RWPE1 (cell line): ENCODE results near the gene NMRK2.

Source experiments
- CTCF ChIA-PET: fragments of 350-600 bp; sonication (Branson Sonifier 250); formaldehyde crosslinking; extraction: SDS; loops from one replicate; lab custom pipeline; 2021; lab: Yijun Ruan, JAX
- POLR2A ChIA-PET: fragments of 400-600 bp; formaldehyde crosslinking; extraction: SDS; loops from one replicate; lab custom pipeline; 2020; ENCODE audit warnings: antibody characterized with exemption; ENCODE audit not compliant: low non-redundant PET; lab: Yijun Ruan, JAX
- DNase-seq: peaks from one replicate; pipeline ENCODE4 v3.0.0; 2012; ENCODE audit warnings: low spot score
- H3K27ac ChIP-seq: fragments of 450-650 bp; 2 replicates; pipeline ENCODE4 v1.5.1; 2017
- CTCF ChIP-seq: fragments of 450-650 bp; conservative IDR thresholded peaks from 2 replicates; pipeline ENCODE4 v1.5.1; 2017; ENCODE audit warnings: low read depth, mild to moderate bottlenecking

NMRK2 gene

DNA sequence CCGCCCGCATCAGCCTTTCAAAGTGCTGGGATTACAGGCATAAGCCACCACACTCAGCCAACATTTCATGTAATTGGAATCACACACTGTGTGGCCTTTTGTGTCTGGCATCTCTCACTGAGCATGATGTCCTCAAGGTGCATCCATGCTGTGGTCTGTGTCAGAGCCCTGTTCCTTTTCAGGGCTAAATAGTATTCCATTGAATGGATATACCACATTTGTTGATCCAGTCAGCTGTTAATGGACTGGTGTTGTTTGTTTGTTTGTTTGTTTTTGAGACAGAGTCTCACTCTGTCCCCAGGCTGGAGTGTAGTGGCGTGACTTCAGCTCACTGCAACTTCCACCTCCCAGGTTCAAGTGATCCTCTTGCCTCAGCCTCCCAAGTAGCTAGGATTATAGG, 34.4 kb upstream of the NMRK2 start:
- no peak for TF ChIP-seq CTCF
- no peak overlapping the region for H3K27ac ChIP-seq
- ChIA-PET CTCF (no interaction called here), POLR2A (interaction anchor here (0.5 kb wide), 1 partner anchor 69 kb away, joined by 3 read pairs; no protein-coding TSS in a partner anchor)
- no peak for DNase-seq

GRCh38 chr19:3899531-3900294, 33.2 kb upstream of the NMRK2 start:
- DNase-seq: no peak
- no peak for TF ChIP-seq CTCF
- H3K27ac ChIP-seq: peak overlapping the region; percentile 33
- ChIA-PET POLR2A (no interaction called here), CTCF (no interaction called here)

- CTCF ChIA-PET: interaction anchor here (0.7 kb wide), 1 partner anchor 66 kb away, joined by 3 read pairs; no protein-coding TSS in a partner anchor
- no peak for DNase-seq
- H3K27ac ChIP-seq: no peak overlapping the region
- TF ChIP-seq CTCF: no peak
- POLR2A ChIA-PET: no interaction called here
These were observed 30.4 kb upstream of the NMRK2 start for GRCh38 chr19:3902317-3902973.

DNA sequence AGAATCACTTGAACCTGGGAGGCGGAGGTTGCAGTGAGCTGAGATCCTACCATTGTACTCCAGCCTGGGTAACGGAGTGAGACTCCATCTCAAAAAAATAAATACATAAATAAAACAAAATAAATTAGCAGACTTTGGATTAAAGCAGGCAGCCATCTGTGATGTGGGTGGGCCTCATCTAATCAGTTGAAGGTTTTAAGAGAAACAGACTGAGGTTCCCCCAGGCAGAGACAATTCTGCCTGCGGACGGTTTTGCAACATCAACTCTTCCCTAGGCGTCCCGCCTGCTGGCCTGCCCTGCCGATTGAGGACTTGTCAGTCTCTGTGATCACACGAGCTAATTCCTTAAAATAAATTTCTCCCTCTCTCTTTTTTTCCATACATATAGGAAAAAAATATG, 28.6 kb upstream of the NMRK2 start:
- ChIA-PET POLR2A (no interaction called here), CTCF (no interaction called here)
- DNase-seq: no peak
- H3K27ac ChIP-seq: no peak overlapping the region
- no peak for TF ChIP-seq CTCF

DNA sequence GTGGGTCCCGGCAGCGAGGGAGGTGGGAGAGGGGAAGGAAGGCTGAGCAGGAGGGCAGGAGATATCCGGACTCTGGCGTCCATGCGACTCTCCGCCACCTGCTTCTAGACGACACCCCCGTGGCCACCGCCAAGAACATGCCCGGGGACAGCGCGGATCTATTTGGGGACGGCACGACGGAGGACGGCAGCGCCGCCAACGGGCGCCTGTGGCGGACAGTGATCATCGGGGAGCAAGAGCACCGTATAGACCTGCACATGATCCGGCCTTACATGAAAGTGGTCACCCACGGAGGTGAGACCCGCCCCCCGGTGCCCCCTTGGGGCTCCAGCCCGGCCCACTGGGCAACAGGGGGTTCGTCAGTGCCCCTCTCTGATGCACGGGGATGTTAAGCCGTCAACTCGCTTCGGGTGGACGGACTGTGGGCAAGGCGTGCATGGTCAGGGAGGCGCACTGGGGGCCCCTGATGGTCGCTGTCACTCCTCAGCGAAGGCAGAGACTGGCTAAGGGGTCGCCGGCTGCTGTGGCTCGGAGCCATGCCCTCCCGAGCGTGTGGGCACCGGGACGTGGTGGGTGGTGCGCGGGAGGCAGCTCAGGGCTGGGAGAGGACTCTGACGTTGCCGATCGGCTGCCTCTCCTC, 25.1 kb upstream of the NMRK2 start:
- ChIA-PET CTCF (no interaction called here), POLR2A (no interaction called here)
- no peak for DNase-seq
- no peak for TF ChIP-seq CTCF
- no peak overlapping the region for H3K27ac ChIP-seq

- no peak for DNase-seq
- no peak for TF ChIP-seq CTCF
- POLR2A ChIA-PET: no interaction called here
- CTCF ChIA-PET: no interaction called here
- no peak overlapping the region for H3K27ac ChIP-seq
These were observed 24.4 kb upstream of the NMRK2 start for GRCh38 chr19:3908266-3909054.
